Ovary (tissue), 3 donors: Measurements from ENCODE around the gene ZBED2.

Experiments used
- EP300 ChIP-seq: sonication (generic); formaldehyde crosslinking; IDR thresholded peaks from one replicate; pipeline ENCODE4 v1.6.1; 2017; ENCODE audit warnings: antibody characterized with exemption
- POLR2A ChIP-seq: fragments of 450-650 bp; IDR thresholded peaks from one replicate; pipeline ENCODE4 v1.6.1; 2017; ENCODE audit warnings: antibody characterized with exemption, mild to moderate bottlenecking, moderate library complexity
- TF ChIP-seq, protein P1 (sequence below), 3 donors: fragments of 450-650 bp in 2 of 3; fragments of 200-600 bp in 1 of 3; IDR thresholded peaks; one replicate each; pipeline versions ENCODE4 v1.5.1 to v1.8.0; 2016 to 2022; ENCODE audit warnings: antibody characterized with exemption in 3 of 3, mild to moderate bottlenecking in 1 of 3
- donor health status: DM: no; HTN: no; CAD: no.

DNA sequence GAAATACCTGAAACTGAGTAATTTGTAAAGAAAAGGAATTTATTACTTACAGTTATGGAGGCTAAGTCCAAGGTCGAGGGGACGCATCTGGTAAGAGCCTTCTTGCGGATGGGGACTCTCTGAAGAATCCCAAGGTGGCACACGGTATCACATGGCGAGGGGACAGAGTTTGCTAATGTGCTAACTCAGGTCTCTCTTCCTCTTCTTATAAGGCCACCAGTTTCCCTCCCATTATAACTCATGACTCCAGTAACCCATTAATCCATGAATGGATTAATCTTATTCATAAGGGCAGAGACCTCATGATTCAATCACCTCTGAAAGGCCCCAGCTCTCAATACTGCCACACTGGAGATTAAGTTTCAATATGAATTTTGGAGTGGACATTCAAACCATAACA, 15.7 kb downstream of the ZBED2 start:
- TF ChIP-seq EP300 (no peak), POLR2A (no peak)
- TF ChIP-seq, protein P1, sequence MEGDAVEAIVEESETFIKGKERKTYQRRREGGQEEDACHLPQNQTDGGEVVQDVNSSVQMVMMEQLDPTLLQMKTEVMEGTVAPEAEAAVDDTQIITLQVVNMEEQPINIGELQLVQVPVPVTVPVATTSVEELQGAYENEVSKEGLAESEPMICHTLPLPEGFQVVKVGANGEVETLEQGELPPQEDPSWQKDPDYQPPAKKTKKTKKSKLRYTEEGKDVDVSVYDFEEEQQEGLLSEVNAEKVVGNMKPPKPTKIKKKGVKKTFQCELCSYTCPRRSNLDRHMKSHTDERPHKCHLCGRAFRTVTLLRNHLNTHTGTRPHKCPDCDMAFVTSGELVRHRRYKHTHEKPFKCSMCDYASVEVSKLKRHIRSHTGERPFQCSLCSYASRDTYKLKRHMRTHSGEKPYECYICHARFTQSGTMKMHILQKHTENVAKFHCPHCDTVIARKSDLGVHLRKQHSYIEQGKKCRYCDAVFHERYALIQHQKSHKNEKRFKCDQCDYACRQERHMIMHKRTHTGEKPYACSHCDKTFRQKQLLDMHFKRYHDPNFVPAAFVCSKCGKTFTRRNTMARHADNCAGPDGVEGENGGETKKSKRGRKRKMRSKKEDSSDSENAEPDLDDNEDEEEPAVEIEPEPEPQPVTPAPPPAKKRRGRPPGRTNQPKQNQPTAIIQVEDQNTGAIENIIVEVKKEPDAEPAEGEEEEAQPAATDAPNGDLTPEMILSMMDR (IDR thresholded peaks at IDR 0.05): no peak
